ENCODE data around the gene CCP110.

- no peak for TF ChIP-seq GATA2 (IDR thresholded peaks at IDR 0.05; ENCODE audit: low read depth, low read length)
- TF ChIP-seq GATA3 (IDR thresholded peaks at IDR 0.05; ENCODE audit: low read depth, low read length): no peak
Observed at GRCh38 chr16:19484096-19484495, 39.6 kb upstream of the CCP110 start.

Data from SH-SY5Y (cell line).